GM12801 (cell line): ENCODE results near the gene CDK5R2.

Source experiments
- TF ChIP-seq, protein P1 (sequence below): IDR thresholded peaks from one replicate; pipeline ENCODE4 v1.5.1; 2011; ENCODE audit warnings: control low read depth; ENCODE audit not compliant: insufficient read length; ENCODE audit errors: extremely low read depth

The CDK5R2 gene

DNA sequence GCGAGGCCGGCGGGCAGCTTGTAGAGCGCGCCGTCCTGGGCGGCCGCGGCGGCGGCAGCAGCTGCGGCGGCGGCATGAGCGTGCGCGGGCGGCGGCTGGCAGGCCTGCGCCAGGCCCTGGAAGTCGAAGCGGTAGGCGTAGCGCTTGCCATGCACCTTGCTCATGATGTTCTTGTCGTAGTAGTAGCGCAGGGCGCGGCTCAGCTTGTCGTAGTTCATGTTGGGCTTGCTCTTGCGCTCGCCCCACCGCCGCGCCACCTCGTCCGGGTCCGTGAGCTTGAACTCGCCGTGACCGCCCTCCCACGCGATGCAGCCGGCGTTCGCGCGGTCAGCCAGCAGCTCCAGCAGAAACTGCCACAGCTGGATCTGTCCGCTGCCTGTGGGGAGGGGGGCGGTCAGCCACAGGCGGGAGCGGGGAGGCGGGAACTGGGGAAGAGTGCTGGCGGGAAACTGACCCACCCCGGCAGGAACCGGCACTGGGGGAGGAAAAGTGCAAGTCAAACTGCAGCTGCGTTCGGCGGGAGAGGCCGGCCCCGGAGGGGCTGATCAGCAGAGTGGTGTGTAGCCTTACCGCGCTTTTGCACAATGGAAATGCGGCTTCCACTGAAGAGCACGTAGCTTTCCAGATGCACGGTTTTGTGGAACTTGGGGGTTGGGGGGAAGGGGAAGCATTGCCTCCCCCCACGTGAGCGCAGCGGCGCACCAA is 22.6 kb downstream of the CDK5R2 start:
- TF ChIP-seq, protein P1, sequence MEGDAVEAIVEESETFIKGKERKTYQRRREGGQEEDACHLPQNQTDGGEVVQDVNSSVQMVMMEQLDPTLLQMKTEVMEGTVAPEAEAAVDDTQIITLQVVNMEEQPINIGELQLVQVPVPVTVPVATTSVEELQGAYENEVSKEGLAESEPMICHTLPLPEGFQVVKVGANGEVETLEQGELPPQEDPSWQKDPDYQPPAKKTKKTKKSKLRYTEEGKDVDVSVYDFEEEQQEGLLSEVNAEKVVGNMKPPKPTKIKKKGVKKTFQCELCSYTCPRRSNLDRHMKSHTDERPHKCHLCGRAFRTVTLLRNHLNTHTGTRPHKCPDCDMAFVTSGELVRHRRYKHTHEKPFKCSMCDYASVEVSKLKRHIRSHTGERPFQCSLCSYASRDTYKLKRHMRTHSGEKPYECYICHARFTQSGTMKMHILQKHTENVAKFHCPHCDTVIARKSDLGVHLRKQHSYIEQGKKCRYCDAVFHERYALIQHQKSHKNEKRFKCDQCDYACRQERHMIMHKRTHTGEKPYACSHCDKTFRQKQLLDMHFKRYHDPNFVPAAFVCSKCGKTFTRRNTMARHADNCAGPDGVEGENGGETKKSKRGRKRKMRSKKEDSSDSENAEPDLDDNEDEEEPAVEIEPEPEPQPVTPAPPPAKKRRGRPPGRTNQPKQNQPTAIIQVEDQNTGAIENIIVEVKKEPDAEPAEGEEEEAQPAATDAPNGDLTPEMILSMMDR: no peak

DNA sequence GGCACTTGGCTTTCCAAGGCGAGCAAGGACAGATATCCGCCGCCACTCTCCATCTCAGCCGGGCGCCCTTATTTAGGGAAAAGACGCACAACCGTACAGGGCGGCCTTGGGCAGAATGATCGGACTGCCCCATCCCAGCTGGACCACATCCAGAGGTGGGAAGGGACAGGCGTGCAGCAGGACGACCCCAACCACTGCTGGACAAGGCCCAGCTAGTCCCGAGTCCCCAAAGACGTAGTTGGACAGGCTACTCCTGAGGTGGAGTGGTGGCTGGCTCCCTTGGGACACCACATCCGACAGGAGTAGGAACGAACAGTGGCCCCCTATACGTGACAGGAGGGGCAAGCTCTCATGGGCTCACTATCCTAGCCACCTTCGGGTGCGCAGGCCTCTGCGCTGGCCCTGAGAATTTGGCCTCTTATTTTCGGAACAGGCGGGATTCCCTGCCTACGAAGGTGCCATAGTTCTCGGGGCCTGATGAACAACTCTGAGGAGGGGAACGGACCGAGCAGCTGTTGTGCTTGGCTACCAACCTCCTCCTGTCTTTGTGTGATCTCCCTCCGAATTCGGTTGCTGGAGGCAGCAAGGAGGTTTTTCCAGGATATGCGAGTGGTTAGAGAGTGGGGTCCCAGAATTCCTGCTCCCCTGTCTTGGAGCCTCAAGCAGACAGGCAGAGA is 23.3 kb downstream of the CDK5R2 start:
- TF ChIP-seq, protein P1: no peak

DNA sequence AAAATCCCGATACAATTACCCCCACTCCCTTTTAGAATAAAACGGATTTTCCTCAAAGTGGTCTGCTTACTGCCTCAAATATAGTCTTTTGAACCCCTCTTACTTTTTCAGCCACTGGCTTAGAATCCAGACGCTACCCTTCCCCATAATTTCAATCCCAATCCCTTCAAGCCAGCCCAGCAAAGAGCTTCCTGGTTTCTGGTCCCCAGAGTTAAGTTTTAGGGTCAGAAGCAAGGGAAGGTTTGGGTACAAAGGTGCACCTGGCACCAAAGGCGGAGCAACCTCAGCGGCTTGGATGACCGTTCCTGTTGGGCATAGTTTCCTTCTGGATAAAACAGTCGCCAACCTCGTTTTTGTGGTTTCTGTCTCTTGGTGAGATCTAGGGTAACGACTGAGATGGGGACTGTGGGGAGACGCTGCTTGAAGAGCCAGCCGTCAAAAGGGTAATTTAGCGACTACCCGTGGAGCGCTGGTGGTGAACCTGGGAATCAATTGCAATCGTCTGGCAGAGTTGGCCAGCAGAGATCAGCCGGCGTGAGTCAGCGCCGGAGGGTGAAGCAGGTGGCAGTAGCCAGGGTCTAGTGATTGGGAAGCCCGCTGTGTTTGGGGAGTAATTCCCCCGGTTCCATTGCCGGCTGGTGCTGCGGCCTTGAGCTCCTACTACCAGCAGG is 23.9 kb downstream of the CDK5R2 start:
- TF ChIP-seq, protein P1: no peak

DNA sequence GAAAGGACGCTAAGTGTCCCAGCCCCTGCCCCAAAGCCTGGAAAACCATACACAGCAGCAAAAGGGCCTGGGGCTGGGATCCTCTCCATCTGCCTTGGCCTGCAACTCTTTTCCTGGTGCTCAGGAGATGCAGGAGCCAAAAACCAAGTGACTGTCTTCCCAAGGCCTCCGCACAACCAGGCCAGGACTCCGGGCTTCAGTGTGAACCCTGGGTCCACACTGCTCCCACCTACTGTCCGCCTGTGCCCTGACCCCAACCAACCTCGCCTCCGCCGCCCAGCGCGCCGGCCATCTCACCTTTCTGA is 24.4 kb downstream of the CDK5R2 start:
- TF ChIP-seq, protein P1: no peak

DNA sequence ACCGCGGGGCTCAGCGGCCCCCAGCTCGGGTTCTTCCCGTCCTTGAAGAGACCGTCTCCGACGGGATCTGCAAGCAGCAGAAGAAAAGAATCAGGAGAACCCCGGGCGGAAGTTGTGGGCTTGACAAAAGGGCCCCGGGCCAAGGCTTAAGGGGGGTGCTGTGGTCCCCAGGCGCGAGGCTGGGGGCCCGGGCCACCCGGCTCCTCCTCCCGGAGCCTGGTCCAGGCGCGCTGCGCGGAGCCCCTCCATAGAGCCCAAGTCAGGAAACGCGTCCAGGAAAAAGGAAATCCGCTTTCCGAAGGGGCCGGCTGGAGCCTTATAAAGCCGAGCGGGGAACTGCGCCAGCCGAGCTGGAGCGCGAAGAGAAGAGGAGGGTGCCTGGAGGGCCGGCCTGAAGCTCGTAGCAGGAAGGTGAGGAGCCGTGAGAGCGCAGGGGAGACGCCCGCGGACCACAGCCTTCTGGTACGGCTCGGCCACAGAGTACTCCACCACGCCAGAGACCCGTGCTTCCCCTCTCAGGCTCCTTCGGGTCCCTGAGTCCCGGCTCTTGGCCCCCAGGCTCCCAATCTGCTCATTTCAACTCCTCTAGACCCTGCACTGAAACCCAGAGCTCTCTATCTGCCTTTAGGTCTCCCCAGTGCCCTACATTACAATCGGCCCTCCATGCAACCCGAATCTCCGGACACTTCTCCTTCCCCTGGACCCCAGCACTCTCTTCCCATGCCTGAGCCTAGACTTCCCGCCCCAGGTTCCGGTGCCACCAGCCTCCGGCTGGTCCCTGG is 25.0 kb downstream of the CDK5R2 start:
- TF ChIP-seq, protein P1: no peak

DNA sequence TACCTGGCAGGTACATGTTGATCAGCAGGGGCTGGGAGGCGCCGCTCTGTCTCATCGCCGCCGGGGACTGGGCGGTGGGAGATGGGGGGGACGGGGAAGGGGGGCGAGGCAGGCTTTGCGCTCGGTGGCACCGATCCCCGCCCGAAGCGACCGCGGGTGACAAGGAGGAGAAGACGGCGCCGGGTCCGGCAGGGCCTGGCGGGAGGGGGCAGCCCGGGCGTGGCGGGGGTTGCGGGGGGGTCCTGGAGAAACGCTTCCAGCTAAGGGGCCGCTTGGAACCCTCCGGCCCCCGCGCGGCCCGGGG is 25.5 kb downstream of the CDK5R2 start, which contains the start of gene FEV:
FEV (minus strand) TSS at position 164 of the 304 bp plus-strand sequence; CDS start at position 55, 109 bp downstream.
- TF ChIP-seq, protein P1: no peak
